ENCODE results near the gene TRIL. TPM values are rescaled to one million over a fixed set of nuclear protein-coding genes. Genes with fewer than 3 reads are reported as not detected.

Gene TRIL
- total and polyA plus RNA-seq, 2 experiments from 2014 or later = 0.95 to 4.5 TPM

GRCh38 chr7:28955718-28956607, 2.2 kb downstream of the TRIL start:
- no peaks in the 10 kb centered on the region for H3K9me2 ChIP-seq (ENCODE audit: insufficient read depth)
- H3K36me3 ChIP-seq (ENCODE audit: insufficient read depth) = no peaks in the 10 kb centered on the region
- H3K4me2 ChIP-seq = peak overlapping the region; percentile 87
- peak overlapping the region; percentile 70 for H3K4me3 ChIP-seq
- peak; percentile 66 for ATAC-seq
- no peaks in the 10 kb centered on the region for H3K79me2 ChIP-seq (replicated peaks; ENCODE audit: insufficient read depth)
- H3K4me1 ChIP-seq (ENCODE audit: insufficient read depth) = peaks cover 18% of the 10 kb centered on the region
- no peak overlapping the region for H3K27ac ChIP-seq (ENCODE audit: low read depth)
- peaks cover 40% of the 10 kb centered on the region for H3K27me3 Mint-ChIP-seq (ENCODE audit: insufficient read depth, low read depth, poor library complexity)
- H3K36me3 Mint-ChIP-seq (ENCODE audit: low read depth) = no peaks in the 10 kb centered on the region
- no peak overlapping the region for H3K27ac Mint-ChIP-seq
- H3K27me3 ChIP-seq (ENCODE audit: insufficient read depth) = peaks cover 71% of the 10 kb centered on the region
- peak overlapping the region; percentile 64 for H3K4me3 Mint-ChIP-seq
- H3F3A ChIP-seq (replicated peaks; ENCODE audit: low read depth) = 0 out of 2 replicates have a peak, but pooled peaks cover 11% of the 10 kb centered on the region
- DNase-seq (ENCODE audit: low spot score) = peak; percentile 90
- no peaks in the 10 kb centered on the region; the same call in 1 of the 2 replicates for H4K20me1 ChIP-seq (replicated peaks; ENCODE audit: insufficient read depth)
- no peaks in the 10 kb centered on the region for H3K9me3 Mint-ChIP-seq
- peaks cover 33% of the 10 kb centered on the region for H3K4me1 Mint-ChIP-seq
- TF ChIP-seq JUNB (IDR thresholded peaks at IDR 0.05; ENCODE audit: unreplicated experiment) = no peak
- TF ChIP-seq CTCF (conservative IDR thresholded peaks at IDR 0.05; ENCODE audit: low read depth in 2 of 2) = peak; percentile 59 to 85
- TF ChIP-seq NANOG (IDR thresholded peaks at IDR 0.05; ENCODE audit: borderline replicate concordance) = no peak
- no peak for TF ChIP-seq ZNF331 (CRISPR knock-in tag; IDR thresholded peaks at IDR 0.05; ENCODE audit: low read depth)
- TF ChIP-seq ETS1 (IDR thresholded peaks at IDR 0.05) = no peak
- TF ChIP-seq POLR2AphosphoS5 (IDR thresholded peaks at IDR 0.05; ENCODE audit: low read depth) = peak; percentile 48; the same call in 1 of the 2 replicates
- TF ChIP-seq STAT1 (IDR thresholded peaks at IDR 0.05; ENCODE audit: unreplicated experiment) = no peak
- TF ChIP-seq, protein P1, sequence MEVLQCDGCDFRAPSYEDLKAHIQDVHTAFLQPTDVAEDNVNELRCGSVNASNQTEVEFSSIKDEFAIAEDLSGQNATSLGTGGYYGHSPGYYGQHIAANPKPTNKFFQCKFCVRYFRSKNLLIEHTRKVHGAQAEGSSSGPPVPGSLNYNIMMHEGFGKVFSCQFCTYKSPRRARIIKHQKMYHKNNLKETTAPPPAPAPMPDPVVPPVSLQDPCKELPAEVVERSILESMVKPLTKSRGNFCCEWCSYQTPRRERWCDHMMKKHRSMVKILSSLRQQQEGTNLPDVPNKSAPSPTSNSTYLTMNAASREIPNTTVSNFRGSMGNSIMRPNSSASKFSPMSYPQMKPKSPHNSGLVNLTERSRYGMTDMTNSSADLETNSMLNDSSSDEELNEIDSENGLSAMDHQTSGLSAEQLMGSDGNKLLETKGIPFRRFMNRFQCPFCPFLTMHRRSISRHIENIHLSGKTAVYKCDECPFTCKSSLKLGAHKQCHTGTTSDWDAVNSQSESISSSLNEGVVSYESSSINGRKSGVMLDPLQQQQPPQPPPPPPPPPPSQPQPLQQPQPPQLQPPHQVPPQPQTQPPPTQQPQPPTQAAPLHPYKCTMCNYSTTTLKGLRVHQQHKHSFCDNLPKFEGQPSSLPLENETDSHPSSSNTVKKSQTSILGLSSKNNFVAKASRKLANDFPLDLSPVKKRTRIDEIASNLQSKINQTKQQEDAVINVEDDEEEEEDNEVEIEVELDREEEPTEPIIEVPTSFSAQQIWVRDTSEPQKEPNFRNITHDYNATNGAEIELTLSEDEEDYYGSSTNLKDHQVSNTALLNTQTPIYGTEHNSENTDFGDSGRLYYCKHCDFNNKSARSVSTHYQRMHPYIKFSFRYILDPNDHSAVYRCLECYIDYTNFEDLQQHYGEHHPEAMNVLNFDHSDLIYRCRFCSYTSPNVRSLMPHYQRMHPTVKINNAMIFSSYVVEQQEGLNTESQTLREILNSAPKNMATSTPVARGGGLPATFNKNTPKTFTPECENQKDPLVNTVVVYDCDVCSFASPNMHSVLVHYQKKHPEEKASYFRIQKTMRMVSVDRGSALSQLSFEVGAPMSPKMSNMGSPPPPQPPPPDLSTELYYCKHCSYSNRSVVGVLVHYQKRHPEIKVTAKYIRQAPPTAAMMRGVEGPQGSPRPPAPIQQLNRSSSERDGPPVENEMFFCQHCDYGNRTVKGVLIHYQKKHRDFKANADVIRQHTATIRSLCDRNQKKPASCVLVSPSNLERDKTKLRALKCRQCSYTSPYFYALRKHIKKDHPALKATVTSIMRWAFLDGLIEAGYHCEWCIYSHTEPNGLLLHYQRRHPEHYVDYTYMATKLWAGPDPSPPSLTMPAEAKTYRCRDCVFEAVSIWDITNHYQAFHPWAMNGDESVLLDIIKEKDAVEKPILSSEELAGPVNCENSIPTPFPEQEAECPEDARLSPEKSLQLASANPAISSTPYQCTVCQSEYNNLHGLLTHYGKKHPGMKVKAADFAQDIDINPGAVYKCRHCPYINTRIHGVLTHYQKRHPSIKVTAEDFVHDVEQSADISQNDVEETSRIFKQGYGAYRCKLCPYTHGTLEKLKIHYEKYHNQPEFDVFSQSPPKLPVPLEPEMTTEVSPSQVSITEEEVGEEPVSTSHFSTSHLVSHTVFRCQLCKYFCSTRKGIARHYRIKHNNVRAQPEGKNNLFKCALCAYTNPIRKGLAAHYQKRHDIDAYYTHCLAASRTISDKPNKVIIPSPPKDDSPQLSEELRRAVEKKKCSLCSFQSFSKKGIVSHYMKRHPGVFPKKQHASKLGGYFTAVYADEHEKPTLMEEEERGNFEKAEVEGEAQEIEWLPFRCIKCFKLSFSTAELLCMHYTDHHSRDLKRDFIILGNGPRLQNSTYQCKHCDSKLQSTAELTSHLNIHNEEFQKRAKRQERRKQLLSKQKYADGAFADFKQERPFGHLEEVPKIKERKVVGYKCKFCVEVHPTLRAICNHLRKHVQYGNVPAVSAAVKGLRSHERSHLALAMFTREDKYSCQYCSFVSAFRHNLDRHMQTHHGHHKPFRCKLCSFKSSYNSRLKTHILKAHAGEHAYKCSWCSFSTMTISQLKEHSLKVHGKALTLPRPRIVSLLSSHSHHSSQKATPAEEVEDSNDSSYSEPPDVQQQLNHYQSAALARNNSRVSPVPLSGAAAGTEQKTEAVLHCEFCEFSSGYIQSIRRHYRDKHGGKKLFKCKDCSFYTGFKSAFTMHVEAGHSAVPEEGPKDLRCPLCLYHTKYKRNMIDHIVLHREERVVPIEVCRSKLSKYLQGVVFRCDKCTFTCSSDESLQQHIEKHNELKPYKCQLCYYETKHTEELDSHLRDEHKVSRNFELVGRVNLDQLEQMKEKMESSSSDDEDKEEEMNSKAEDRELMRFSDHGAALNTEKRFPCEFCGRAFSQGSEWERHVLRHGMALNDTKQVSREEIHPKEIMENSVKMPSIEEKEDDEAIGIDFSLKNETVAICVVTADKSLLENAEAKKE (CRISPR knock-in tag; IDR thresholded peaks at IDR 0.05) = no peak
- peak overlapping the region; percentile 99 for H2AFZ ChIP-seq

Data from GM23338 (cell line).